Left ventricle myocardium superior (tissue), 1 donor: ENCODE results near the gene CDR2. TPM values are rescaled to one million over a fixed set of nuclear protein-coding genes. Genes with fewer than 3 reads are reported as not detected.

Experiments
- ATAC-seq: fragments of 200-7000 bp; cut with Tn5 transposase; one replicate; pipeline ENCODE4 v1.9.1; 2020; ENCODE audit warnings: mild to moderate bottlenecking, moderate library complexity
- DNase-seq: peaks from one replicate; pipeline ENCODE4 v3.0.0-alpha.2; 2020
- intact Hi-C: fragments of 100-400 bp; cut with micrococcal nuclease; formaldehyde crosslinking; loops from one replicate; pipeline ENCODE4 v1.11.0; 2022
- total RNA-seq: library from RNA; stranded (reverse); fragmentation: NEBNext Ultra II Directional; extraction: Animal tissue kit (Norgen Biotek cat#: 25700); gene quantifications from one replicate; pipeline ENCODE4 v1.2.1, GENCODE V29; 2021
- donor health status: DM: no; HTN: yes; CAD: no; lungs with severe emphysema.

Gene CDR2
- total RNA-seq, 1 donor from 2014 or later = 5.3 TPM

DNA sequence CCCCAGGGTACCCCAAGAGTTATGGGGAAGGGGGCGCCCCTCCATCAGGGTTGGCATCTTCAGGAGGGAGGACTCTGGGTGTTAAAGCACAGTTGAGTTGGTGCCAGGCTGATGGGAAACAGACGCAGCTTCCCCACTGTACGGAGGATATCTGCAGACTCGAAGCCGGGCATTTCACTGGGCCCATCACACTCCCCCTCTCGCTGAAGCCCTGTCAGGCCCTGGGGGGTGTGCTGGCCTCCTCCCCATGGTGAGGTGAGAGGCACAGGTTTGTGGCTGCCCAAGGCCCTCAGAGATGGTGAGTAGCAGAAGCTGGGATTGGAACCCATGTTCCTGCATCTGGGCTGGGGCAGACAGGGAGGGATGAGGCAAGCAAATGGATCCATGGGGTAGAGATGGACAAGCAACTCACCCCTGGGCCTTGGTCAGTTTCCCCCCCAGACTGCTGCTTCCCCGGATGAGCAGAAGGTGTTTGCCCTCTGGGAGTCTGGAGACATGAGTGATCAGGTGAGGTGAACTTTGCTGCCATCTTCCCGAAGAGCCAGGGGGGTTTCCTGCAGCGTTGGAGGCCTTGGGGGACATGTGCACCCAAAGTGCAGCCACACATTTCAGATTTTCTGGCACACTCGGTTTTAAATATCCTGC is 46.2 kb downstream of the CDR2 start:
- intact Hi-C loops = no loop called here
- DNase-seq = no peak
- no peak for ATAC-seq

DNA sequence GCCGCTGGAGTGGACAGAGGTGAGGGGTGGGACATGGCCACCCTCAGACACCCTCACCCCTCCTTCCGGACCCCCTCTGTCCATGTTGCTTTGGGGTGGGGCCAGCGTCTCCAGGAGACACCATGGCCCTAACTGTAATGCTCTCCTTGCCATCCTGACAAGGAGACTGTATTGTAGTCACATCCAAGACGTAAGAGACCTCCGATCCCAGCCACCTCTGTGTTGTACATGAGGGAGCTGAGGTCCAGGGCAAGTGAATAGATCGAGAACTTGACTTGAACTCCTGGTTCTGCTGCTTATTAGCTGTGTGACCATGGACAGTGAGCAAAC is 47.0 kb downstream of the CDR2 start:
- intact Hi-C loops = no loop called here
- ATAC-seq = no peak
- no peak for DNase-seq

DNA sequence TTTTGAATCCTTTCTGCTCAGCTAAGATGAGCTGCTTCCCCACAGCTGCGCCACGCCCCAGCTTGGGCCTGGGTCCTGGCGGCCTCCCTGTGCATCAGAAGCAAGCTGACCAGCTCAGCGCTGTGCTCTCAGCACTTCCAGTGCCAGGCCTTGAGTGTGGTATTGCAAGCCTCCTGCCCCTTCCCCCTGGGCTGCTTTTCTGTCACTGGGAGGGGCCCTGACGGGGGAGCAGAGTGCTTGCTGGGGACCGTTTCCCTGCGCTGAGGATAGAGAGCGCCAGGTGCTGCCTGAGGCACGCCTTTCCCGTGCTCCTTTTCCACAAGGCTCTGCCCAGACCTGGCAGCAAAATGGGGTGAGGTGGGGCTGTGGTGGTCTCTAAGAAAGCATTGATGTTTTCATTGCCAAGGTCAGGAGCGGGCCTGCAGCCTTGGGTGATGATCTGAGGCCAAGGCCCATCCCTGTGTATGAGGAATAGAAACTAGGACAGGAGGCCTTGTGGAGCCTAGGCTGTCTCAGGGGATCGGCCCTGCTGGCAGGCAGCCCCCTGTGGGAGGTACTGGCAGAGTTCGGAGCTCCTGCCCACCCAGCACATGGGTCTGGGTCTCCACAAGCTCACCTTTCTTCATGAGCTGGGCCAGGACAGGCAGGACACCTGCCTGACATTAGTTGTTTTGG is 47.5 kb downstream of the CDR2 start:
- DNase-seq = no peak
- intact Hi-C loops = no loop called here
- ATAC-seq = no peak

DNA sequence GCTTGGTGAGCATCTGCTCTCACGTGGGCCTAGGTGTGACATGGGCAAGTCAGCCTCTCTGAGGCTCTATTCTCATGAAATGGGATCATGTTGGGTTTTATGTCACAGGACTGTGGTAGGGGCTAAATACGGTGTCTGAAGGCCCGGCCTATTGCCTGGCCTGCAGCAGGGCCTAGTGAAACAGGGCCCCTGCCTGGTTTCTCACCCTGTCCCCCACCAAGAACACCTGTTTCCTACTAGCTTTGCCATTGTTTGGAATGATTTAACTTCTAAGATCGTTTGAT is 48.1 kb downstream of the CDR2 start:
- ATAC-seq (no peak), DNase-seq (no peak)
- intact Hi-C loops = no loop called here

DNA sequence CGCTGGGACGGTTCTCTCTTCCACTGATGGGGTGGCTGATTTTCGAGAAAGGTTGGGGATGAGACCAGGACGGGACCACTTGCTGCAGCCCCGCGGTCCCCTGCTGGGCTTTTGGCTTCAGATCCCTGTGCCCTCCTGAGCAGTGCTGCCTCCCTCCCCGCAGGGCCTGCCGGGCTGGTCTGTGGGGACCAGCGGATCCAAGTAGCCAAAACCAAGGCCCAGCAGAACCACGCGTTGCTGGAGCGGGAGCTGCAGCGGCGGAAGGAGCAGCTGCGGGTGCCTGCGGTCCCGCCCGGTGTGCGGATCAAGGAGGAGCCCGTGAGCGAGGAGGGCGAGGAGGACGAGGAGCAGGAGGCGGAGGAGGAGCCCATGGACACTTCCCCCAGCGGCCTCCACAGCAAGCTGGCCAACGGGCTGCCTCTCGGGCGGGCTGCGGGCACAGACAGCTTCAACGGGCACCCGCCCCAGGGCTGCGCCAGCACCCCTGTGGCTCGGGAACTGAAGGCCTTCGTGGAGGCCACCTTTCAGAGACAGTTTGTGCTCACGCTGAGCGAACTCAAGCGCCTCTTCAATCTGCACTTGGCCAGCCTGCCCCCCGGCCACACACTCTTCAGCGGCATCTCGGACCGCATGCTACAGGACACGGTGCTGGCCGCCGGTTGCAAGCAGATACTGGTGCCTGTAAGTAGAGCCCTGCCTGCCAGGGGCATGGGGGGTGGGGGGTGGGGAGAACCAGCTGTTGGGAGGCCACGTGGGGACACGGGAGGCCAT is 48.6 kb downstream of the CDR2 start:
- DNase-seq = no peak
- intact Hi-C loops = no loop called here
- ATAC-seq = no peak

DNA sequence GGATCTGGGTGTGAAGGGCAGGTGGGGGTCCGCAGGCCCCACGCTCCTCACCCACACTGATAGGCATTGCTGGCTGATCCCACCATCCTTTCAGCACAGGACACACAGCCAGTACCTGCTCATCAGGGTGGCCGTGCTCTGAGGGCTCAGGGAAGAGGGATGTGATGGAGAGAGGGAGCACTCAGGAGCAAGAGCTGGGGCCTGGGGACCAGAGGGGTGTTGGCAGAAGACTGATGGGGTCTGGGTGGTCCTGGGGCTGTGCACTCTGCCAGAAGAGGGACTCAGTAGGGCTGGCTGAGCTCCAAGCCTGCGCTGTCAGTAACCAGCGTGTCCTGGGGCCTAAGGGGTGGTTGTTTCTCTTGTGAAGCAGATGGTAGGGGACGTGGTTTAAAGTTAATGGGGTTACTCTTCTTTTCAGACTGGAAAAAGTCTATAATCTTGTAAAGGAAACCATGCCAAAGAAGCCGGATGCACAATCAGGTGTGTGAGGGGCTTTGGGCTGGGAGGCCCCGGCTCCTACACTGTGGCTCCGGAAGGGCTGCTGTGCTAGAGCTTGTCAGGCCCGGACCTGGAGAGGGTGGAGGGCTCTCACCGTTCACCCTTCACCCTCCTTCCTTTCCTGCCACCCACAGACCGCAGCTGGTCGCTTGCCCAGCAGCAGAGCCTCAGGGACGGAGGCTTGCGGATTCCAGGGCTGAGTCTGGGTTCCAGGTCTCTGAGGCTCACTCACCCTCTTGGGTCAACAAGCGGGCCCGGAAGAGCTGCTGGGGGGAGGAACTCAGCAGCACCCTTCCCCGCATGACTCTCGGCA is 49.4 kb downstream of the CDR2 start:
- intact Hi-C loops = no loop called here
- no peak for DNase-seq
- ATAC-seq = no peak

DNA sequence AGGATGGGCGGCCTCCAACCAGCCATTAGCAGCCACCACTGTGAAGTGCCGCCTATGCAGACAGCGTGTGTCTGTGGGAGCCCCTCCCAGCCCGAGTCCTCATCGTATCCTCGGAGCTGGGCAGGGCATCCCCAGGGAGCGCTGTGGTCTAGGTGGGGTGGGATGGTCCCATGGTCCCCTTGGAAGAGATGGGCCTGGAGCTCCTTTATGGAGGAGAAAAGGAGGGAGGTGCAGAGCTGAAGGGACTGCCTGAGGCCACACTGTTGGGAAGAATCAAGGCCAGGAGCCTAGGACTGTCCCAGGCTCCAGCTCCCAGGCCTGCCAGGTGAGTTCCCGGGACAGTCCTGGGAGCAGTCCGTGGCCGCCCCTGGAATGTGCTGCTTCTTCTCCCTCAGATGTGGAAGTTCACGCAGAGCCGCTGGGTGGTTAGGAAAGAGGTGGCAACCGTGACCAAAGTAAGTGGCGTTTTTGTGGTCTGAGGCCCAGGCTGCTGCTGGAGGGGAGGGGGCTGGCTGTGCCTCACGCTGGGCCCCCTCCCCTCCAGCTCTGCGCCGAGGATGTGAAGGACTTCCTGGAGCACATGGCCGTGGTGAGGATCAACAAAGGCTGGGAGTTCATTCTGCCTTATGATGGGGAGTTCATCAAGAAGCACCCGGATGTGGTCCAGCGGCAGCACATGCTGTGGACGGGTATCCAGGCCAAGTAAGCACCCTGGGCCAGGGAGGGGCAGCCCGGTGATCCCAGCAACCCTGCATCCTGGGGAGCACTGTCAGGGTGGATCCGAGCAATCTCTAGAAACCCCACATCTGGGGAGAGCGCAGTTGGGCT is 50.2 kb downstream of the CDR2 start:
- ATAC-seq (no peak), DNase-seq (no peak)
- intact Hi-C loops = no loop called here

DNA sequence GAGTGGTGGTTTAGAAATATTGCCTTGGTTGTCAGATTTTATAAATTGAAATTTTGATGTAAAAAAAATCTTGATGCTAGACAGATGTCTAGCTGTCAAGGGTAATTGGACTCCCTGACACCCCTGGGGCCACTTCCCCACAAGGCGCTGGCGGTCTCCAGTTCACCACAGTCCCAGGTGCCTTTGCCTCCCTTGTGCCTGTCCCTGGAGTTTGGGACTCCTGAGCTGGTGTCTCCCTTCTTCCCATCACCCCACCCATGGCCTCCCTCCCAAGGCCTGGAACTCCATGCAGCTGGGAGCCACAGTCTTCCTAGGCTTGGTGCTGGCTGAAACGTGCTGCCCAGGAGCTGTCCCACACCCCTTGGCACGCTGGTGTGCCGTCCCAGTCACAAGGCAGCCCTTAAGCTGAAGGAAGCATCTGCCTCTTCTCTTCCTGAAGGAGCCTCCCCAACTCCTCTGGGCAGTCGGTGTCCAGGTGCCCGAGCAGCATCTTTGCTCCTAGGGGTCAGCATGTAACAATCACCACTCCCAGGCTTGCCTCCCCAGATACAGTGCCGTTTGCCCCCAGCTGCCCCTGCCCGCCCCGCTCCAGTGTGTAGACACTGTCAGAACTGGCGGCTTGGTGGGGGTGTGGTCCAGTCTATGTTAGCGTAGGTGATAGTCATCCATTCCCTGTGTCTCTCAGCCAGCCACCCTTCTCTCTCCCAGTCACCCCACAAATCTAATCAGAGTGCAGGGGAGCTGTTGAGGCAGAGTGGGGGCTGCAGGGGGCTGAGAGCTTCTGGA is 51.1 kb downstream of the CDR2 start:
- intact Hi-C loops = no loop called here
- DNase-seq (no peak), ATAC-seq (no peak)

DNA sequence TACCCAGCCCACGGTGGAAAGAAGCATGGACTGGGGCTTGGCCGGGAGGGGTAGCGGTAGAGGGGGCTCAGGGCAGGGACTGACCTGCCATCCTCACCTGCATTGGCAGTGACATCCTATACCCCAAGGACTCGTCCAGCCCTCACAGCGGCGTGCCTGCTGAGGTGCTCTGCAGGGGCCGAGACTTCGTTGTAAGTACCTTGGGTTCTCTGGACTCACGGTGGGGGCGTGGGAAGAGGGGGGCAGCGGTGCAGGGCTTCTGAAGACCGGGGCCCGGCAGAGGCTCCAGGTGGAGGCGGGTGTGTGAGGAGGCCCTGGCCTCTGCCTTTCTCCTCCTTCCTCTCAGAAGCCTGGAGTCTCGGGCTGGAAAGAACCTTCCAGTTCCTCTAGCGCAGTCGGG is 51.7 kb downstream of the CDR2 start:
- no peak for ATAC-seq
- intact Hi-C loops = no loop called here
- DNase-seq = no peak

DNA sequence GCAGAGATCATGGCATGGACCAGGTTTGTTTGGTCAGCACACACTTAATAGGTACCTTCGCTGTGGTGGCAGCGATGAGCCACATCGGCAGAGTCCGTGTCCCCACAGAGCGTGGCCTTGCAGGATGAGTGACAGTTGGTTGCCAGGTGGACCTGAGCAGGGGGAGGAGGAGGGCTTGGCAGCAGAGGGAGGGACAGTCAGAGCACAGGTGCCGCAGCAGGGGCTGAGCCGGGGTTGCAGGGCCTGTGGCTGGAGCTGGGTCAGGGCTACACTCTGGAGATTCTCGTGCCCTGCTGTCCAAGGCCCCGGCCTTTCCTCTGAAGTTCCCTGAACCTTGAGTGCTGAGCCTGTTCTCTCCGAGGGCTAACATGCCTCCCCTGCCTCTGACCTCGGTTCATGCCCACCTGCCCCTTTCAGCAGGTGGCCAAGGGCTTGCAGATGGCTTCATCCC is 52.4 kb downstream of the CDR2 start:
- DNase-seq (no peak), ATAC-seq (no peak)
- intact Hi-C loops = no loop called here

DNA sequence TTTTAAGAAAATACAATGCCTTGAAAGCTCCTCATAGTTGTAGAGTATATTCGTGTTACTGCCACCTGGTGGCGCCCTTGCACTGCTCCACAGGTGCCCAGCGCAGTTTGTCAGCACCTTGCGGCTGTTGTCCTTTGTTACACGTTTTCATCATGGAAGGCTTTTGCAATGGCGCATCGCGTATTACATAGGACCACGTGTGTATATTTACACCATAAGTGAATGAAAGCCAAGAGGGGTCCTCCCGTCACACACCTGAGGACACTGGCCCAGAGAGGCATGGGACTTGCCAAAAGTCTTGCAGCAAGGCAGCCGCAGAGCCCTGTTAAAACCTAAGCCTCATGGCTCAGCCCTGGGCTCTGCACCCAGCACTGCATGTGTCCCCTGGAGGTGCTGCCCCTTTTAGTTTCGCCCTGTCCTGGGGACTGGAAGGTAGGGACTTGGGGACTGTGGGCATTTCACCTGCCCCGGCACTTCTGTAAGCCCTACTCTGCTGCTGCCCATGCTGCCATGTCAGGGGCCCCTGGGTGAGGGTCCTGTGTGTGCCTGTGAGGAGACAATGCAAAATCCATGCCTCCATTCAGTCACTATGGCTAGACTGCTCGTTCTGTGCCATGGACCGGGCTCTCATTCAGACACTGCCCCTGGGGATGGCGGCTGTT is 52.9 kb downstream of the CDR2 start:
- ATAC-seq = peak; percentile 70
- DNase-seq = peak; percentile 79
- intact Hi-C loops = no loop called here

DNA sequence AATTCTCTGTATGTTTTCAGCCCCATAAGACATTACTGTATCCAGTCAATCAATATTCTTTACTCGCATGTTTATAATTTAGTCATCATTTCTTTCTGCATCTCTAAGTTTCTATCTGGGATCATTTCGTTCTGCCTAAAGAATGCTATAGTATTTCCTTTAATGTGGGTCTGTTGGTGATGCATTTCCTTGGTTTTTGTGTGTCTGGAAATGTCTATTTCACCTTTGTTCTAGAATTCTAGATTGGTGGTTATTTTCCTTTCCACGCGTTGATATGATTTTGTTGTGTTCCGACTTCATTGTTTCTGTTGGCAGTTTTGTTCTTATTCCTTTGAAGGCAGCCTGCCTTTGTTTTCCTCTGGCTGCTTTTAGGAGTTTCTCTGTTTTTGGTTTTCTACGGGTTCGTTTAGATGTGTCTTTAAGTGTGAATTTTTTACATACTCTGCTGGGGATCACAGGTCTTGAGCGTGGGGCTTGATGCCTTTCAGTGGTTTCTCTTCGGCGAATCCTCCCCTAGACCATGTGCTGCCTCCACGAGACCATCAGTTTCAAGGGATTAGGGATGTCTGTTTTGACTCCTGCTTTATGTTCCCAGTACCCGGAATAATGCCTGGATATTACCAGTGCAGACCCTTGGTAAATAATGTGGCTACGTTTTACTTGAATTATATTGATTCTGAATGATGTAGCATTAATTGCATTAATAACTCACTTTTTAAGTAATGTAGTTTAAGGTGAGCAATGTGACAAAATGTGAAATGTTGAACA is 53.7 kb downstream of the CDR2 start:
- ATAC-seq (no peak), DNase-seq (no peak)
- intact Hi-C loops = no loop called here

DNA sequence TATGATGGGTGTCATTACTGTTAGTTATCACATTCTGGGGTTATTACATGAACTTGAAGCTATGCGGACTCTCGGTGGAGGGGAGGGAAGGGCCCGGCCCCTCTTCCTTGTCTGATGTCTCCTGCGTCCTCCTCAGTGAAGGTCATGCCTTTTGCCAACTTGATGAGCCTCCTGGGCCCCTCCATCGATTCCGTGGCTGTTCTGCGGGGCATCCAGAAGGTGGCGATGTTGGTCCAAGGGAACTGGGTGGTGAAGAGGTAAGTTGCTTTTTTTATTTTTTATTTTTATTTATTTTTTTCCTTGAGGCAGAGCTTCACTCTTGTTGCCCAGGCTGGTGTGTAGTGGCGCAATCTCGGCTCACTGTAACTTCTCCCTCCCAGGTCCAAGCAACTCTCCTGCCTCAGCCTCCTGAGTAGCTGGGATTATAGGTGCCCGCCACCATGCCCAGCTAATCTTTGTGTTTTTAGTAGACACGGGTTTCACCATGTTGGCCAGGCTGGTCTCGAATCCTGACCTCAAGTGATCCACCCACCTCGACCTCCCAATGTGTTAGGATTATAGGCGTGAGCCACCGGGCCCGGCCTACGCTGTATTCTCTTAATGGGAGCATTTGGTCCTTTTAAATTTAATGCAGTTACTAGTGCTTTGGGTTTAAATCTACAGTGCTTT is 55.6 kb downstream of the CDR2 start:
- DNase-seq (no peak), ATAC-seq (peak; percentile 12)
- intact Hi-C loops = no loop called here

DNA sequence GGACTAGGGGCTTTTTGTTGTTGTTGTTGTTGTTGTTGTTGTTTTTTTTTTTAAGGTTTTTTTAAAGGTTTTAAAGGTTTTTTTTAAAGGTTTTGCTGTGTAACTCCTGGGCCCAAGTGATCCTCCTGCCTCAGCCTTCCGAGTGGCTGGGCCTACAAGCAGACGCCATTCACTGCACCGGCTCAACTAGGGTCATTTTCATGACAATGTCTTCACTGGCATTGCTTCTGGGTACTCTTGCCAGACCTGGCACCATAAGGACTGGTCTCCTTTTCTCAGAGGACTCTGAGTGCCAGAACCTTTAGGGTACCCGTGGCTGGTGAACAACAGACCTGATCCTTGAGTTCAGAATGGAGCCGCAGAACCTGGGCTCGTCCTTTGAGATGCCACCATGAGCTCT is 56.8 kb downstream of the CDR2 start:
- intact Hi-C loops = no loop called here
- no peak for DNase-seq
- ATAC-seq = no peak

DNA sequence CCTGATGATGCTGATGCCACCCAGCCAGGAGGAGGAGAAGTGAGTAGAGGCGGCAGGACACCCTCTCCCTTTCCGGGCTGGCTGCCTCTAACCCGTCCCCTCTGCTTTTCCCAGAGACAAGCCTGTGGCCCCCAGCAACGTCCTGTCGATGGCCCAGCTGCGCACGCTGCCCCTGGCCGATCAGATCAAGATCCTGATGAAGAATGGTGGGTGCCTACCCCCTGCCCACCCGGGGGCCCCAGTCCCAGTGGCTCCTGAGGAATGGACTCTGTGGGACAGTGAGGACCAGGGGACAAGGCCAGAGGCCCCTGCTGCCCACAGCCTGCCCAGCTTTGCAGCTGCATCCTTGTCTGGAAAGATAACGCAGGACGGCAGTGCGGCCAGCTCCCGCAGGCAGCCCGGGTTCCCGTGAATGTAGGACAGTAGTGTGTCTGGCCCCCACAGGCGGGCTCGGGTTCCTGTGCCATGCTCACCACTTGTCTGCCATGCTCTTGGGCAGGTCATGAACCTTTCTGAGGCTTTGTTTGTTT is 57.4 kb downstream of the CDR2 start:
- ATAC-seq (no peak), DNase-seq (no peak)
- intact Hi-C loops = no loop called here

DNA sequence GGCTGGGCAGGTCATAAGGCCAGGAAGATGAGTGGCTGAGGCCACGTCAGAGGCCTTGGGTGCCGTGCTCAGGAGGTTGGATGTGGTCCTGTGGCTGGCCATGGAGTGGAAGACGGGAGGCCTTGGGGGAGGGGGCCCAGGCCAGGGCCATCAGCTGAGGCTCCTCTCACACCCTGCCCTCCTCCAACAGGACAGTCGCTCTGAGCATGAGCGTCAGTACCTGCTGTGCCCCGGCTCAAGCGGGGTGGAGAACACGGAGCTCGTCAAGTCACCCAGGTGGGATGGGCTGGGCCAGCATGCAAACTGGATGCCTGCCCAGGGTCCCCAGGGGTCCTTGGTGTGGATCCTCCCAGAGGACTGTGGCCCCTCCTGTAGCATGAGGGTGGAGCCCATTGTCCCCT is 58.0 kb downstream of the CDR2 start:
- no peak for DNase-seq
- ATAC-seq = no peak
- intact Hi-C loops = no loop called here

DNA sequence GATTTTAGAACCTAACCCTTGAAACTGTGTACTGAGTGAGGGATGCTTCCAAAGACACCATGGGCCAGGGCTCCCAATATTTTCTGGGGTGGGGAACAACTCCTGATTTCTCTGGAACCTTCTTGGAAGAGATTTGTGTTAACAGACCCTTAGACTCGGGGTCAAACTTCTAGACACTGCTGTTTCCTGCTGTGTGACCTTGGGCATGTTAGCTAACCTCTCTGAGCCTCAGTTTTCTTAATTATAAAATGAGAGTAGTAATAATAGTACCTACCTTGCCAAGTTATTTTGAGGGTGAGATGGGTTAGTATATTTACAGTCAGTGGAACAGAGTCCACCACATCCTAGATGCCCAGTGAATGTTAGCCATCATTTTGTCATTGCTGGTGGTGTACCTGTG is 58.4 kb downstream of the CDR2 start:
- no peak for ATAC-seq
- intact Hi-C loops = no loop called here
- DNase-seq = no peak
